Measurements from ENCODE around the gene TMEM237.

TMEM237 gene

DNA sequence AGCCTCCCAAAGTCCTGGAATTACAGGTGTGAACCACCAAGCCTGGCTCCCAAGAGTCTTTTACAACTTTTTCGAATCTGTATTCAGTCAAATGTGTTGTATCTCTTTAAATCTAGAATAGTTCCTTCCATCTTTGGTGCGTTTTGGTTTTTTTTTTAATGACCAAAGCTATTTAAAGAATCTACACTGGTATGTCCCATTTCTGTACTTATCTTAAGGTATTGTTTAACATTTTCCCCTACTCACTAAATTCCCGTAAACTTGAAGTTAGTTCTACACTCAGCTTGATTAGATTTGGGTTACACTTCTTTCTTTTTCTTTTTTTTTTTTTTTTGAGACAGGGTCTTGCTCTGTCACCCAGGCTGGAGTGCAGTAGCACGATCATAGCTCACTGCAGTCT is 63.8 kb downstream of the TMEM237 start:
- Mint-ChIP-seq H3K27ac (ENCODE audit: low read depth) (no peak overlapping the region), H3K36me3 (ENCODE audit: insufficient read depth) (no peaks in the 10 kb centered on the region)

DNA sequence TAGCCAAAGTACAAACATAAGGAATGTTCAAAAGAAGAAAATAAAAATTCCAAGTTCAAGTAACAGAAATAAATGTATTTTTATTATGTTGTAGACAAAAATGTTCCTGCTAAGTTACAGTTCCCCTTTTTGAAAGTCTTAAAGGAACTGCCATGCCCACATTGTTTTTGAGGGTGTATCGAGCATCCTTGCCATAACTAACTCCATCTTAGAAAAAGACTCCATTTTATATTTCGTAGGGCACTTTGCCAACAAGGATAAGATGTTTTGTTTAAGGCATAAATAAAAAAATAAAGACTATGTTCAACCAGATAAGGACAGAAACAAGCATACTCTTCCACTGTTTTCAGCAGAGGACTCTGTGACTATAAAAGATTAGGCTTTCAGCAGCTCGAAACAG is 67.3 kb downstream of the TMEM237 start:
- ATAC-seq (replicated peaks; ENCODE audit: extremely low read depth, poor library complexity, severe bottlenecking) (no peak), DNase-seq (ENCODE audit: low spot score in 2 of 2) (no peak)
- Mint-ChIP-seq H3K27ac (ENCODE audit: low read depth) (no peak overlapping the region), H3K36me3 (ENCODE audit: insufficient read depth) (no peaks in the 10 kb centered on the region), H3K4me1 (no peaks in the 10 kb centered on the region), H3K27me3 (peaks cover 22% of the 10 kb centered on the region), H3K4me3 (no peak overlapping the region), H3K9me3 (no peaks in the 10 kb centered on the region)

More for the DNA sequence above, 63.8 kb downstream of the TMEM237 start:
- Mint-ChIP-seq H3K4me1 (no peaks in the 10 kb centered on the region), H3K4me3 (no peak overlapping the region), H3K9me3 (no peaks in the 10 kb centered on the region), H3K27me3 (peaks cover 49% of the 10 kb centered on the region)
- ATAC-seq (replicated peaks; ENCODE audit: extremely low read depth, poor library complexity, severe bottlenecking) (no peak), DNase-seq (ENCODE audit: low spot score in 2 of 2) (no peak)

DNA sequence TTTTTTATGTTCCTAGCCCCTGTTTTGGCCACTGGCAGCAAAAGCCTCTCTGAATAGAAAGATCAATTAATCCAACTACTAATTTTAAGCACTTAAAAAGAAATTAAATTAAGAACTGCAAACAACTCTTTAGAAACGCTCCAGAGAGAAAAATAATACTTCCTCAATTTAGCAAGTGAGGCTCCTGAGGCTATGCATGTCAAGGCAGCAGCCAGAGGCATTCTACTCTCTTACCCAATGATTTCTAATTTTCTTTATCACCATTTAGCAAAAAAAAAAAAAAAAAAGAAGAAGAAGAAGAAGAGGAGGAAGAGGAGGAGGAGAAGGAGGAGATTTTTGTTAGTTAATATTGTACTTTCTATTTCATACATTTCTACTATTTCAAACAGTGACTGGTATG is 68.5 kb downstream of the TMEM237 start:
- DNase-seq (ENCODE audit: low spot score in 2 of 2): no peak
- no peaks in the 10 kb centered on the region for H3K4me1 Mint-ChIP-seq
- H3K27me3 Mint-ChIP-seq: peaks cover 10% of the 10 kb centered on the region
- no peak overlapping the region for H3K27ac Mint-ChIP-seq (ENCODE audit: low read depth)
- H3K9me3 Mint-ChIP-seq: no peaks in the 10 kb centered on the region
- no peak overlapping the region for H3K4me3 Mint-ChIP-seq
- no peak for ATAC-seq (replicated peaks; ENCODE audit: extremely low read depth, poor library complexity, severe bottlenecking)
- no peaks in the 10 kb centered on the region for H3K36me3 Mint-ChIP-seq (ENCODE audit: insufficient read depth)

DNA sequence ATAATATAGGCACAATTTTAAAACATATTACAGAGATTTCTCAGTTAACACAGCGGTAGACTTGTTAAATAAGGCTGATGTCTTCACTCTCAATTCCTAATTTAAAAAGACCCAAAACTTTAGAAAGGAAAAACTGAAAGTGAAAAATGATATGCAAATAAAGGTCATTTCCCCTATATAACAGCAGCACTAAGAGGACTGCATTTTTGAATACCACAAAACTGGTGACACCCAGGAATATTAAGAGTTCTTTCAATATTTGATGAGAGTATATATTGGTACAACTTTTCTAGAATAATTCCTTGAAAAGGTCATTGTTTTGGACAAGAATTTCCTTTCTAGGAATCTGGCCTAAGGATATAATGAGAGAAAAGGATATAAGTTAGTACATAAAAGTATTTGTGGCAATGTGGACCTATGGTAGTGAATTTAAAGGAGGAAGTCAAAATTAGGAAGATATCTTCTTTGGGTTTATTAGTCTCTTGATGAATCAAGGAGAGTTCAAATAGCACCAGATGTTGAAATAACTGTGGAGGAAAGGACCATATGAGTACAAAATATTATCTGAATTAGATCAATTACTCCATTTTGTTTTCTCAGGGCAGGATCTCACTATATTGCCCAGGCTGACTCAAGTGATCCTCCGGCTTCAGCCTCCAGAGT is 70.3 kb downstream of the TMEM237 start:
- Mint-ChIP-seq H3K27me3 (no peaks in the 10 kb centered on the region), H3K36me3 (ENCODE audit: insufficient read depth) (no peaks in the 10 kb centered on the region), H3K27ac (ENCODE audit: low read depth) (no peak overlapping the region), H3K9me3 (no peaks in the 10 kb centered on the region), H3K4me3 (no peak overlapping the region), H3K4me1 (no peaks in the 10 kb centered on the region)
- DNase-seq (ENCODE audit: low spot score in 2 of 2) (no peak), ATAC-seq (replicated peaks; ENCODE audit: extremely low read depth, poor library complexity, severe bottlenecking) (no peak)
